Panc1 (cell line): ENCODE results near the gene MLN. TPM values are rescaled to one million over a fixed set of nuclear protein-coding genes. Genes with fewer than 3 reads are reported as not detected.

Experiments
- ATAC-seq: fragments of 200-7000 bp; cut with Tn5 transposase; 2 replicates; pipeline ENCODE4 v1.9.1; 2020; ENCODE audit warnings: mild to moderate bottlenecking, moderate library complexity
- BruUV-seq: library from RNA; stranded (reverse); fragments of 400-500 nt; replicated peaks from 2 replicates; lab custom pipeline; 2021; lab: Mats Ljungman, UMichigan
- CTCF ChIA-PET: fragments of 300-600 bp; sonication (Branson Sonifier 250); formaldehyde crosslinking; loops from one replicate; lab custom pipeline; 2022; ENCODE audit warnings: antibody characterized with exemption; lab: Charles Lee
- POLR2A ChIA-PET: fragments of 300-600 bp; sonication (Branson Sonifier 250); formaldehyde crosslinking; loops from one replicate; lab custom pipeline; 2022; ENCODE audit warnings: antibody characterized with exemption; lab: Charles Lee
- DNase-seq: peaks from one replicate; pipeline ENCODE4 v3.0.0-alpha.2; 2010; ENCODE audit warnings: low read depth, low spot score
- H3K27ac ChIP-seq: 2 replicates; pipeline ENCODE4 v1.5.1; 2011; ENCODE audit warnings: mild to moderate bottlenecking, low read length, inconsistent platforms
- H3K27me3 ChIP-seq: fragments of 200-500 bp; sonication (Bioruptor generic); 2 replicates; pipeline ENCODE4 v1.6.0; 2014; ENCODE audit warnings: low read length, inconsistent platforms; ENCODE audit not compliant: control insufficient read depth, insufficient read depth
- H3K36me3 ChIP-seq: fragments of 200-500 bp; sonication (Bioruptor generic); 2 replicates; pipeline ENCODE4 v1.5.1; 2014; ENCODE audit warnings: inconsistent platforms, mild to moderate bottlenecking, low read length, moderate library complexity; ENCODE audit not compliant: control insufficient read depth, insufficient read depth
- H3K4me1 ChIP-seq: 2 replicates; pipeline ENCODE4 v1.5.1; 2011; ENCODE audit warnings: inconsistent platforms, mild to moderate bottlenecking, low read length, moderate library complexity; ENCODE audit not compliant: control insufficient read depth, insufficient read depth
- H3K4me3 ChIP-seq, 2 experiments: 2 replicates each; pipeline ENCODE4 v1.5.1; 2011 to 2012; ENCODE audit warnings: low read depth in 2 of 2, low read length in 2 of 2, mild to moderate bottlenecking in 2 of 2, inconsistent platforms in 1 of 2, moderate library complexity in 1 of 2
- H3K9me3 ChIP-seq: fragments of 200-500 bp; sonication (Bioruptor generic); 2 replicates; pipeline ENCODE4 v1.5.1; 2014; ENCODE audit warnings: low read depth, mild to moderate bottlenecking, inconsistent platforms, low read length, moderate library complexity; ENCODE audit not compliant: control insufficient read depth, insufficient read depth
- CTCF ChIP-seq: fragments of 450-650 bp; IDR thresholded peaks from 2 replicates; pipeline ENCODE4 v1.5.1; 2017; ENCODE audit warnings: mild to moderate bottlenecking
- POLR2AphosphoS5 ChIP-seq: IDR thresholded peaks from 2 replicates; pipeline ENCODE4 v1.6.1; 2012; ENCODE audit warnings: mild to moderate bottlenecking, low read depth, low read length, moderate library complexity
- REST ChIP-seq, 2 experiments: IDR thresholded peaks; 2 replicates each; pipeline ENCODE4 v1.6.1; 2011 to 2012; ENCODE audit warnings: low read depth in 2 of 2, control low read depth in 1 of 2, low read length in 1 of 2, mild to moderate bottlenecking in 1 of 2, moderate library complexity in 1 of 2; ENCODE audit not compliant: insufficient read depth in 1 of 2
- SIN3A ChIP-seq: IDR thresholded peaks from 2 replicates; pipeline ENCODE4 v1.6.1; 2012; ENCODE audit warnings: low read depth, mild to moderate bottlenecking, low read length, moderate library complexity, borderline replicate concordance; ENCODE audit not compliant: insufficient read depth
- TCF7L2 ChIP-seq: IDR thresholded peaks from 2 replicates; pipeline ENCODE4 v1.6.1; 2011; ENCODE audit warnings: mild to moderate bottlenecking, low read depth, low read length, inconsistent platforms
- in situ Hi-C: cut with HindIII; loops from 2 replicates; pipeline ENCODE4 v1.10.0; 2016; ENCODE audit warnings: low sequenced_read_pairs, low pct_unique_long_range_greater_than_20kb
- intact Hi-C: fragments of 100-400 bp; cut with micrococcal nuclease; formaldehyde crosslinking; loops from one replicate; pipeline ENCODE4 v1.10.0; 2022; ENCODE audit not compliant: unreplicated experiment
- total RNA-seq: library from RNA; stranded (reverse); gene quantifications from one replicate; pipeline ENCODE4 v1.2.1, GENCODE V29; 2021; ENCODE audit not compliant: unreplicated experiment

MLN gene
- total RNA-seq, 1 experiment from 2014 or later = not detected

GRCh38 chr6:33847867-33848266, 44.1 kb upstream of the MLN start:
- TF ChIP-seq SIN3A (no peak), POLR2AphosphoS5 (no peak), CTCF (no peak), TCF7L2 (no peak), REST (IDR thresholded peaks at IDR 0.05; ENCODE audit: insufficient read depth in 1 of 2, low read depth in 2 of 2, low read length in 1 of 2) (no peak)
- peak overlapping the region; percentile 18; the same call in 1 of the 2 replicates for H3K27ac ChIP-seq
- H3K4me3 ChIP-seq = no peak overlapping the region
- ATAC-seq = no peak
- H3K27me3 ChIP-seq = no peaks in the 10 kb centered on the region
- H3K9me3 ChIP-seq = no peaks in the 10 kb centered on the region
- ChIA-PET POLR2A (interaction anchor here (0.6 kb wide), 1 partner anchor 169 kb away, joined by 6 read pairs; no protein-coding TSS in a partner anchor), CTCF (no interaction called here)
- H3K36me3 ChIP-seq = no peaks in the 10 kb centered on the region
- peaks cover 5% of the 10 kb centered on the region; the same call in 1 of the 2 replicates for H3K4me1 ChIP-seq
- no TSS peak for BruUV-seq
- in situ Hi-C loops = no loop called here
- DNase-seq = no peak
- intact Hi-C loops = no loop called here

DNA sequence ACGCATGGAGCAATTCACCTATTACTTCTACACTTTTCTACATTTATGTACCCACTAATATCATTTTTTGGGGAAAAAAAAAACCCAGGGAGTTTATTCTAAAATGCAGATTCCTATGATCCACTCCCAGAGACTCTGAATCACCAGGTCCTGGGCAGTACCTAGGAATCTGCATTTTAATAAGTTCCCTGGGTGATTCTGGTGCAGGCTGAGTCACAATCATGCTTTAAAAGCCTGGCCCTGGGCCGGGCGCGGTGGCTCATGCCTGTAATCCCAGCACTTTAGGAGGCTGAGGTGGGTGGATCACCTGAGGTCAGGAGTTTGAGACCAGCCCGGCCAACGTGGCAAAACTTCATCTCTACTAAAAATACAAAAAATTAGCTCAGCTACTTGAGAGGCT, 43.3 kb upstream of the MLN start:
- intact Hi-C loops (no loop called here), in situ Hi-C loops (no loop called here)
- no peaks in the 10 kb centered on the region for H3K36me3 ChIP-seq
- no peaks in the 10 kb centered on the region for H3K9me3 ChIP-seq
- no peaks in the 10 kb centered on the region for H3K27me3 ChIP-seq
- ChIA-PET CTCF (no interaction called here), POLR2A (no interaction called here)
- no peak for DNase-seq
- TF ChIP-seq SIN3A (no peak), CTCF (no peak), POLR2AphosphoS5 (no peak), REST (IDR thresholded peaks at IDR 0.05; ENCODE audit: insufficient read depth in 1 of 2, low read depth in 2 of 2, low read length in 1 of 2) (no peak), TCF7L2 (no peak)
- BruUV-seq = no TSS peak
- H3K27ac ChIP-seq = no peak overlapping the region
- H3K4me1 ChIP-seq = peaks cover 11% of the 10 kb centered on the region
- H3K4me3 ChIP-seq = no peak overlapping the region
- no peak for ATAC-seq
